Neutrophil (primary cell): ENCODE measurements around the gene FAM83E.

ENCODE experiments used
- H3K27ac ChIP-seq: fragments of 200-600 bp; sonication (generic); 2 replicates; pipeline ENCODE4 v1.5.1; 2016; ENCODE audit warnings: mild to moderate bottlenecking, moderate library complexity
- H3K27me3 ChIP-seq: fragments of 200-600 bp; sonication (generic); 2 replicates; pipeline ENCODE4 v1.6.0; 2016; ENCODE audit warnings: mild to moderate bottlenecking
- H3K36me3 ChIP-seq: fragments of 200-600 bp; sonication (generic); 2 replicates; pipeline ENCODE4 v1.5.1; 2017
- H3K4me1 ChIP-seq, 2 experiments: fragments of 200-600 bp in 1 of 2; sonication (generic) in 1 of 2; 1 replicate in 1 of 2; 2 replicates in 1 of 2; pipeline versions ENCODE4 v1.5.1 to v1.6.1; 2013 to 2016; ENCODE audit warnings: low read depth in 1 of 2, low read length in 1 of 2, mild to moderate bottlenecking in 1 of 2, moderate library complexity in 1 of 2; ENCODE audit not compliant: control insufficient read depth in 1 of 2, insufficient read depth in 1 of 2
- H3K4me3 ChIP-seq, 2 experiments: fragments of 200-600 bp in 1 of 2; sonication (generic) in 1 of 2; 1 replicate in 1 of 2; 2 replicates in 1 of 2; pipeline ENCODE4 v1.5.1; 2013 to 2016; ENCODE audit warnings: low read depth in 1 of 2, low read length in 1 of 2, mild to moderate bottlenecking in 1 of 2, moderate library complexity in 1 of 2
- H3K9me3 ChIP-seq: fragments of 200-600 bp; sonication (generic); 2 replicates; pipeline ENCODE4 v1.5.1; 2016
- TF ChIP-seq, protein P1 (sequence below): fragments of 200-600 bp; sonication (generic); IDR thresholded peaks from 2 replicates; pipeline ENCODE4 v1.5.1; 2016; ENCODE audit warnings: antibody characterized with exemption

Gene FAM83E

DNA sequence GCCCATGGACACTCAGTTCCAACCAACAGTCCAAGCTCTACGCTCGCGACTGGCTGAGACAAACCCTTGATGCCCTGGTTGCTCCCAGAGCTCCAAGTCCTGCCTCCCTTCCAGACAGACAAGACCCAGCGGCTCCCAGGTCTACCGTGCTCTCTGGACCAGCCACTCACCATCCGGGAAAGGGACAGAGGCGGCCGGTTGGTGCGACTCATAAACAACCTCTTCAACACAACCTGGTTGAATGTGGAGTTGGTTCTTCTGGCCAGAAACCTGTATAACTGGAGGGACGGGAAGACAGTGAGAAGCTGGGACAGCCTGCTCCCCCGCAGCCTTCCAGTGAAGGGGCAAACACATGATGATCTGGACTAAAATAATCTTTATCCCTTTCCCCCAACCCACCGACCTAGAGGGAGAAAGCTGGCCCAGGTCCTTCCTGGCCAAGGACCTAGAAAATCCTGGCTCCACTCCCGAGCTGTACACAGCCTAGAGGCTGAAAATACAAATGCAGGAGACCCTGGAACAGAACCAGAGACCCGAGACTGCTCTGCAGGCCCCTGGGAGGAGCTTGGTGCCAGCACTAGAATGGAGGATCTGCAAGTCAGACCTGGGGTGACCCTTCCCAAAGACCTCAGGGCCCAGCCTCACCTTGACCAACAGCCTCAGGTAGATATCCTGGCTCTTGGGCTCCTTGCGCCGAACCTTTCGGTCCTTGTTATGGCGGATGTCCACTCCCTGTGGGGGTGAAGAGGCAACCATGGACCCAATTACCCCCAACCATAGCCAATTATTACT is 2.5 kb upstream of the FAM83E start:
- Histone ChIP-seq H3K9me3 (no peaks in the 10 kb centered on the region), H3K4me1 (peaks cover 23 to 26% of the 10 kb centered on the region in 2 experiments), H3K27me3 (no peaks in the 10 kb centered on the region), H3K4me3 (no peak overlapping the region), H3K36me3 (peaks cover 32% of the 10 kb centered on the region), H3K27ac (no peak overlapping the region)
- TF ChIP-seq, protein P1, sequence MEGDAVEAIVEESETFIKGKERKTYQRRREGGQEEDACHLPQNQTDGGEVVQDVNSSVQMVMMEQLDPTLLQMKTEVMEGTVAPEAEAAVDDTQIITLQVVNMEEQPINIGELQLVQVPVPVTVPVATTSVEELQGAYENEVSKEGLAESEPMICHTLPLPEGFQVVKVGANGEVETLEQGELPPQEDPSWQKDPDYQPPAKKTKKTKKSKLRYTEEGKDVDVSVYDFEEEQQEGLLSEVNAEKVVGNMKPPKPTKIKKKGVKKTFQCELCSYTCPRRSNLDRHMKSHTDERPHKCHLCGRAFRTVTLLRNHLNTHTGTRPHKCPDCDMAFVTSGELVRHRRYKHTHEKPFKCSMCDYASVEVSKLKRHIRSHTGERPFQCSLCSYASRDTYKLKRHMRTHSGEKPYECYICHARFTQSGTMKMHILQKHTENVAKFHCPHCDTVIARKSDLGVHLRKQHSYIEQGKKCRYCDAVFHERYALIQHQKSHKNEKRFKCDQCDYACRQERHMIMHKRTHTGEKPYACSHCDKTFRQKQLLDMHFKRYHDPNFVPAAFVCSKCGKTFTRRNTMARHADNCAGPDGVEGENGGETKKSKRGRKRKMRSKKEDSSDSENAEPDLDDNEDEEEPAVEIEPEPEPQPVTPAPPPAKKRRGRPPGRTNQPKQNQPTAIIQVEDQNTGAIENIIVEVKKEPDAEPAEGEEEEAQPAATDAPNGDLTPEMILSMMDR = no peak

DNA sequence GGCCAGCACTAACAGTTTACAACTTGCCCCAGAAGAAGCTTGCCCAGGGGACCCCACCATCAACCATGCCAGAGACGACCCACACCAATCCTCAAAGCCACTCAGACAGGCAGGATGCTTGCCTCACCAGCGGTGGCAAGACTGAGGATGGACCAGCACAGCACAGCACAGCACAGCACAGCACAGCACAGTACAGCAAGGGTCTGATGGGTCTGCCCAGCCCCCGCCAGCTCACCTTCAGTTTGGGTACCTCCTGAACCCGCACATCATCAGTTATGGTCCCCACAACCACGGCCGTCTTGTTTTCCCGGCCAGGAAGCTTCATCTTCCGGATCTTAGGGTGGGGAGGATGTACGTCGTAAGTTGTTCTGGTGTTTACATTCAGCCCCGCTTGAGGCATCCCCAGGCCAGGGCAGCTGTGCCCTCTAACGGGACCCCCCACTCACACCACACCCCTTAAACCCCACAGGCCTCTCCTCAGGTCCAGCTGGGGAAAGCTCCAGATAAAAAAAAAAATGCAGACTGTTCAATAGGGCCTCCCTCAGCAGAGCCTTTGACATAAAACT is 1.7 kb upstream of the FAM83E start:
- H3K27me3 ChIP-seq = no peaks in the 10 kb centered on the region
- no peak overlapping the region for H3K4me3 ChIP-seq
- H3K9me3 ChIP-seq = no peaks in the 10 kb centered on the region
- TF ChIP-seq, protein P1 = no peak
- H3K36me3 ChIP-seq = peaks cover 32% of the 10 kb centered on the region
- H3K27ac ChIP-seq = no peak overlapping the region
- H3K4me1 ChIP-seq = peaks cover 23 to 26% of the 10 kb centered on the region in 2 experiments

DNA sequence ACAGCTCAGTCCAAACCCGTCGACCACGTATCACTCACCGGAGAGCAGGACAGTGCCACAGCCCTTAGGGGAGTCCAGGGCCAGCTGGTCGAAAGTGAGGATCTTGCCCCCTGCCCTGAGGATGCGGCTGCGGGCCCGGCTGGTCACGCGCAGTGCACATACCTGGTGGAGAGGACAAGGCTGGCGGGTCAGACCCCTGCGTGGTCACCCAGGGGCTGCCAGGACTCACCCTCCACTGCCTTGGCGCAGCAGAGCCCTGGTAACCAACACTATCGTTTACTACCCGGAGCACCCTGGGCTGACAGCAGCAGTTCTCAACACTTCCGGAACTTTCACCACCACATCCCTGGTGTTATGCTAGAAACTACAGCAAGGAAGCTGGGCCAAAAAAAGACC is 1.2 kb upstream of the FAM83E start:
- no peak overlapping the region for H3K27ac ChIP-seq
- H3K9me3 ChIP-seq = no peaks in the 10 kb centered on the region
- H3K27me3 ChIP-seq = no peaks in the 10 kb centered on the region
- TF ChIP-seq, protein P1 = no peak
- H3K4me1 ChIP-seq = peaks cover 23 to 26% of the 10 kb centered on the region in 2 experiments
- H3K36me3 ChIP-seq = peaks cover 32% of the 10 kb centered on the region
- H3K4me3 ChIP-seq = no peak overlapping the region

DNA sequence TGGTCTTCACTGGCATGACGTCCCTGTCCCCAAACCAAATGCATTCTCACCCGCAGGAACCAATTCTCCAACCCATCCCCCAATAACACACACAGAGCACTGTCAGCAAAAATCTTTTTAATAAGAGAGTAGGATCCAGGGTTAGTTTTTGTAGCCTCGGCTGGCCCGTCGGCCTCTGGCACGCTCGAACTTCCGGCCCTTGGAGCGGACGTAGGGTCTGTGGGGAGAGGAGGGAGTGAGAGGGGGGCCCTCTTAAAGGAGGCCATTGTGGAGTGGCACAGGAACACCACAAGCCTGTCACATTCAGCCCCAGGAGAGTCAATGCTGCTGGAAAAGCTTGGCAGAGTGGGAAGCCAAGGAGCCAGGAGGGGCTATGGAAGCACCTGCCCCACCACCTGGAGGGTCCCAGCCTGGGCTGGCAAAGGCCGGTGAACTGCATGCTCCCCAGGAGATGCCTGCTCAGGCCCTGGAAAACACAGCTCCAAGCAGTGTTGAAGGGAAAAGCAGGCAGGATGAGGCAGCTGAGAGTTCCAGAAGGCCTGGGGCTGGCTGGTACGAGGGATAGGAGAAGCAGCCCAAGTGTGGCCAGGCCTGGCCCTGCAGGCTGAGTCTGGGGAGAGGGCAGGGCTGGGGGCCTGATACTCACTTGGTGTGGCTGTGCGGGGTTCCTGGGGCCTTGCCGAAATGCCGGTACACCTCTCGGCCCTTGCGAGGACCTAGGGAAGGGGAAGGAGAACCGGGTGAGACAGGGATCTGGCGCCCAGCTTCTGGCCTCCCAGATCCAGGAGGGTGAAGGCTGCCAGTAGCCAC is 560 bp upstream of the FAM83E start:
- Histone ChIP-seq H3K4me3 (no peak overlapping the region), H3K9me3 (no peaks in the 10 kb centered on the region), H3K36me3 (peaks cover 32% of the 10 kb centered on the region), H3K27ac (no peak overlapping the region), H3K27me3 (no peaks in the 10 kb centered on the region), H3K4me1 (peaks cover 23 to 26% of the 10 kb centered on the region in 2 experiments)
- TF ChIP-seq, protein P1 = no peak

DNA sequence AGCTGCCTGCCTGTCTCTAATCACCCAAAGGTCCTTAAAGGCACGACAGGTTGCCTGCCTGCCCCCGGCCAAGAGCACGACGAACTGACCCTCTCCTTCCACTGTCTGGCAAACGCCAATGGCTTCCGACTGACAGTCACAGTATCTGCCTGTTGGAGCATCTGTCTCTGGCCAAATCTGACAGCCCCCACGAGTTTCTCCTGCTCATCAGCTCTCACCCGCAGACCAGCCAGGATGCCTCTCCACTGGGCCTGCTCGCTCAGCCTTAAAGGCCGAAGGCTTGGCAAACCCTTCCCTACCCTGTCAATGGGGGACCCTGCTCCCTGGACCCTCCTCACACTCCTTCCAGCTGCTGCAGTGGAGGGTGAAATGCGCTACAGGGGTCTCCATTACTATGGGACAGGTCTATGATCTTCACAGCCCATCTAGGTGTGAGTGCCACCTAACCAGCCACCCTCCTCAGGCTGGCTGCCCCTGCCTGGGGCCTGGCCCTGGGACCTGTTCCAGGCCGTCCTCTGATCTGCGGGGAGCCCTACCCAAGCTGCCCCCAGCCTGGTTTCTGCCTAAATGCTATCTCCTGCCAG is 932 bp downstream of the FAM83E start:
- Histone ChIP-seq H3K4me1 (peaks cover 12 to 15% of the 10 kb centered on the region in 2 experiments), H3K4me3 (no peak overlapping the region), H3K9me3 (no peaks in the 10 kb centered on the region), H3K36me3 (peaks cover 32% of the 10 kb centered on the region), H3K27me3 (no peaks in the 10 kb centered on the region), H3K27ac (no peak overlapping the region)
- TF ChIP-seq, protein P1 = no peak
